Measurements from ENCODE around the gene MLYCD.

MLYCD gene

GRCh38 chr16:83973077-83973476, 74.2 kb downstream of the MLYCD start:
- DNase-seq: no peak

GRCh38 chr16:83973581-83974385, 74.9 kb downstream of the MLYCD start:
- no peak for DNase-seq

- no peak for DNase-seq
These were observed 75.6 kb downstream of the MLYCD start for GRCh38 chr16:83974475-83974874.

- no peak for DNase-seq
These were observed 76.8 kb downstream of the MLYCD start for GRCh38 chr16:83975590-83976260.

Measured in activated CD8-positive, alpha-beta memory T cell treated with anti-CD3 and anti-CD28 coated beads for 24 hours (primary cell).